Stimulated activated CD4-positive, alpha-beta T cell treated with anti-CD3 and anti-CD28 coated beads, Interleukin-1b, Interleukin-23, amount 100 ng/mL, for 24 hours (primary cell): ENCODE results near the gene ADAM22.
"Not testable (repeated sequence)": the region's sequence is repeated elsewhere in the genome, so short reads cannot be mapped to it uniquely, and the experiment has no call there.

Experiments used
- DNase-seq, 4 experiments: peaks; one replicate each; pipeline ENCODE4 v3.0.0-alpha.2; 2020; ENCODE audit warnings: low read depth in 4 of 4, low spot score in 1 of 4

ADAM22 gene, protein sequence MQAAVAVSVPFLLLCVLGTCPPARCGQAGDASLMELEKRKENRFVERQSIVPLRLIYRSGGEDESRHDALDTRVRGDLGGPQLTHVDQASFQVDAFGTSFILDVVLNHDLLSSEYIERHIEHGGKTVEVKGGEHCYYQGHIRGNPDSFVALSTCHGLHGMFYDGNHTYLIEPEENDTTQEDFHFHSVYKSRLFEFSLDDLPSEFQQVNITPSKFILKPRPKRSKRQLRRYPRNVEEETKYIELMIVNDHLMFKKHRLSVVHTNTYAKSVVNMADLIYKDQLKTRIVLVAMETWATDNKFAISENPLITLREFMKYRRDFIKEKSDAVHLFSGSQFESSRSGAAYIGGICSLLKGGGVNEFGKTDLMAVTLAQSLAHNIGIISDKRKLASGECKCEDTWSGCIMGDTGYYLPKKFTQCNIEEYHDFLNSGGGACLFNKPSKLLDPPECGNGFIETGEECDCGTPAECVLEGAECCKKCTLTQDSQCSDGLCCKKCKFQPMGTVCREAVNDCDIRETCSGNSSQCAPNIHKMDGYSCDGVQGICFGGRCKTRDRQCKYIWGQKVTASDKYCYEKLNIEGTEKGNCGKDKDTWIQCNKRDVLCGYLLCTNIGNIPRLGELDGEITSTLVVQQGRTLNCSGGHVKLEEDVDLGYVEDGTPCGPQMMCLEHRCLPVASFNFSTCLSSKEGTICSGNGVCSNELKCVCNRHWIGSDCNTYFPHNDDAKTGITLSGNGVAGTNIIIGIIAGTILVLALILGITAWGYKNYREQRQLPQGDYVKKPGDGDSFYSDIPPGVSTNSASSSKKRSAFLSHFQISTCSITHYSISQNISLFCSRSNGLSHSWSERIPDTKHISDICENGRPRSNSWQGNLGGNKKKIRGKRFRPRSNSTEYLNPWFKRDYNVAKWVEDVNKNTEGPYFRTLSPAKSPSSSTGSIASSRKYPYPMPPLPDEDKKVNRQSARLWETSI

DNA sequence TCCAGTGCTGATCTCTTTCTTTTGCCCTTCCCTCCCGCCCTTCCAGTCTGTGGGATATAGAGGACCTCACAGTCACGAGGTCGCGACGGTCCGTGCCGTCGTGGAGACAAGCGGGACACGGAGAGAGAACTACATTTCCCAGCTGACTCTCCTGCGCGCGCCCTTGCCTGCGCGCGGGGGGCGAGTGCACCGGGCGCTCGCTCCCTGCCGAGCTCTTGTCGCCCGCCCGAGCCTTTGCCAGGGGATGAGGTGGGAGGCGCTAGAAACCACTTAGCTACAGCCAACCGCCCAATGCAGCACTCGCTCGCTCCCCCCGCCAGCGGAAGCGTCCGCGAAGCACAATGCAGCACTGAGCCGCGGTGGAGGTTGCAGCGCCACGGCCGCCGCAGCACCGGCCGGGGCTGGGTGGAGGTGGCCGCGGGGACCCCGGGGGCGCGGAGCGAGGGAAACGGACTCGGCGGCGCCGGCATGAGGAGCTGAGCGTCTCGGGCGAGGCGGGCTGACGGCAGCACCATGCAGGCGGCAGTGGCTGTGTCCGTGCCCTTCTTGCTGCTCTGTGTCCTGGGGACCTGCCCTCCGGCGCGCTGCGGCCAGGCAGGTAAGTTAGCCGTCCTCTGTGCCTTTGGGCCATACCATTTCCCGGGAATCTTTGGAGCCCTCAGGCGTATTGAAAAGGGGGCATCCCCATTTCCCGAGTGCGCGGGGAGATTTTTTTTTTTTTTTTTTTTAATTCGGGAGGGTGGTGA, at the start of gene ADAM22:
Gene ADAM22, plus strand, starts transcription at position 299 of the 746 bp plus-strand sequence. Its CDS starts 215 bp downstream, at position 514.
- peak; percentile 37 to 70 (median 54) for DNase-seq

DNA sequence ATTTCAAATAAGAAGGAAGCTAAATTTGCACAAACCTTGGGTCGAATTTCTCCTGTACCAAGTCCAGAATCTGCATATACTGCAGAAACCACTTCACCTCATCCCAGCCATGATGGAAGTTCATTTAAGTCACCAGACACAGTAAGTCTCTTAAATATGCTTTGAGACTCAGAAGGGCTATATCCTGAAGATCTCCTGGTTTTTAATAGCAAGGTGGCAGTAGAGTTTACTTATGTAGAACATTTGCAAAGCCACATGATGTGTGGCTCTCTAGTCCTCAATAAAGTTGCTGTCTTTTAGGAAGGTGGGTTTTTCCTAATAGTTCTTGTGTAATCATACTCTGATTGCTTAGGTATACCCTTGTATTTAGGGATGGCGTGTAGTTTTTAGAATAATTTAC, 49.0 kb upstream of the ADAM22 start:
- no peak for DNase-seq

DNA sequence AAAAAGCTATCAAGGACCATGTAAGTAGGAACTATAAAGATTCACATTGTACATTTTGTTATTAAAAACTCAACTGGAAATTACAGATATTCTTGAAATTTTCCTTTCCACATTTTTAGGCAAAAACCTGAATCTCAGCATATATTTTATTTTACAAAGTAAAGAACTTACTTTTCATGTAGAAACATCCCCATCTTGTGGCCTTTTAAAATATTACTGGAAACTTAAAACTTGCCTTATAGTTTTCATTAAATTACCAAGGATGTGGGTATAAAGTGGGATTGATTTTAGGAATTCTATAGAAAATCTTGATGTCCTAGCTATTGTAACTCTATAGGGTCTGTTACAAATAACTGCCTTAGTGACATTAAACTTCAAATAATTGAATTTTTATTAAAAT, 47.2 kb upstream of the ADAM22 start:
- DNase-seq: no peak

DNA sequence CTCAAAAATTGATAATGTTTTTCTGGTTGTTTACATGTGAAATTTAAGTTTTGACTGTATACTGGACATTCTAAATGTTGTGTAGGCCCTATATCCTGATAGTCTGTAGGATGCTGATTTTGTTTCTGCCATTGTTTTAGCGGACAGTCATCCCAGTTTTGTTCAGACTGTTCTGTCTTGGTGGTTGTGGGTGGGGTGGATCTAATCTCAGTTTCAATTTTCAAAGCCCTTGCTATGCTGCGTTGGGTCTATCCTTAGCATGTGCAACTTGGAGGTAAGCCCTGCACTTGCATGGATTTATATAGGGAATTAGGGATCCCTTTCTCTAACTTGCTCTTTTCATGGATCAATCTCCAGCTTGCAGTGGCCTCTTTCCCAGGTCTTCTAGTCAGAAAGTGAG, 38.7 kb upstream of the ADAM22 start:
- DNase-seq: no peak

DNA sequence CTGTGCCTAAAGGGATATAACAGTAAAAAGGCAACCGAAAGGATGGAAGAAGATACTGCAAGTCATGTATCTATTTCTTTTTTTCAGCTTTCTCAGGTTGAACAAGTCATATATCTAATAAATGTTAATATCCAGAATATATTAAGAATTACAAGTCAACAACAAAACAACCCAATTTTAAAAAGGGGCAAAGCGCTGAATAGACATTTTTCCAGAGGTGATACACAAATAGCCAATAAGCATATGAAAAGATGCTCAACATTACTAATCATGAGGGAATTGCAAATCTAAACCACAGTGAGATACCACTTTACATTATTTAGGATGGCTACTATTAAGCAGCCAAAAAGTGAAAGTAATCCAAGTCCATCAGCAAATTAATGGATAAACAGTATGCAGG, 34.8 kb upstream of the ADAM22 start:
- DNase-seq: no peak

DNA sequence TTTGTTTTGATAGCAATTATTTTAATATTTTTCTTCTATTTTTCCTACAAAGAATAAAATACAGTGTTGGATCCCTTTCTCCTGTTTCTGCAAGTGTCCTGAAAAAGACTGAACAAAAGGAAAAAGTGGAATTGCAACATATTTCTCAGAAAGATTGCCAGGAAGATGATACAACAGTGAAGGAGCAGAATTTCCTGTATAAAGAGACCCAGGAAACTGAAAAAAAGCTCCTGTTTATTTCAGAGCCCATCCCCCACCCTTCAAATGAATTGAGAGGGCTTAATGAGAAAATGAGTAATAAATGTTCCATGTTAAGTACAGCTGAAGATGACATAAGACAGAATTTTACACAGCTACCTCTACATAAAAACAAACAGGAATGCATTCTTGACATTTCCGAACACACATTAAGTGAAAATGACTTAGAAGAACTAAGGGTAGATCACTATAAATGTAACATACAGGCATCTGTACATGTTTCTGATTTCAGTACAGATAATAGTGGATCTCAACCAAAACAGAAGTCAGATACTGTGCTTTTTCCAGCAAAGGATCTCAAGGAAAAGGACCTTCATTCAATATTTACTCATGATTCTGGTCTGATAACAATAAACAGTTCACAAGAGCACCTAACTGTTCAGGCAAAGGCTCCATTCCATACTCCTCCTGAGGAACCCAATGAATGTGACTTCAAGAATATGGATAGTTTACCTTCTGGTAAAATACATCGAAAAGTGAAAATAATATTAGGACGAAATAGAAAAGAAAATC, 26.7 kb upstream of the ADAM22 start:
- not testable (repeated sequence) for DNase-seq

DNA sequence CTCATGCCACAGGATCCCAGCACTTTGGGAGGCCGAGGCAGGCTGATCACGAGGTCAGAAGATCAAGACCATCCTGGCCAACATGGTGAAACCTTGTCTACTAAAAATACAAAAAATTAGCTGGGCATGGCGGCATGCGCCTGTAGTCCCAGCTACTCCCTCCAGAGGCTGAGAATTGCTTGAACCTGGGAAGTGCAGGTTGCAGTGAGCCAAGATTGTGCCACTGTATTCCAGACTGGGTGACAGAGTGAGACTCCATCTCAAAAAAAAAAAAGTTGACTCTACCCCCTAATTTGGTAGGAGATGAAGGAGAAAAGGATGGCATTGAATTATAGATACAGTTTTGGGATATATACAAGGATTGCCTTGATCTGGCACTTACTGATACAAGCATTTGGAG, 25.2 kb upstream of the ADAM22 start:
- DNase-seq: not testable (repeated sequence)

DNA sequence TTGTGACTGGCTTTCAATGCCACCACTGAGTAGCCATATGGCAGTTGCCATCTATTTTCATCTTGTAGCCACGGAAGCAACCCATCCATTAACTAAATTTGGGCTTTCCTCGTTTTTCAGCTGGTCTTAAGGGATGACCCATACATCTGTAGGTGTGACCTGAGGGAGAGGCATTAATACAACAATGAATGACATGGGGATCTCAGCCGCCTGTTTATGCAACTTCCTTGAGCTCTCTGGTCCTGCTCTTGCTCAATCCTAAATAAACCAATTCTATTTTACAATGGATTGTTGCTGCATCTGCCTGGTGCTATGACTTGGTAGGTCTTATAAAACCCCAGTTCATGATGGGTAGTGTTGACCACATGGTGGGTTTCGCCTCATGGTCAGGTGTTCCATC, 21.9 kb upstream of the ADAM22 start:
- no peak for DNase-seq

DNA sequence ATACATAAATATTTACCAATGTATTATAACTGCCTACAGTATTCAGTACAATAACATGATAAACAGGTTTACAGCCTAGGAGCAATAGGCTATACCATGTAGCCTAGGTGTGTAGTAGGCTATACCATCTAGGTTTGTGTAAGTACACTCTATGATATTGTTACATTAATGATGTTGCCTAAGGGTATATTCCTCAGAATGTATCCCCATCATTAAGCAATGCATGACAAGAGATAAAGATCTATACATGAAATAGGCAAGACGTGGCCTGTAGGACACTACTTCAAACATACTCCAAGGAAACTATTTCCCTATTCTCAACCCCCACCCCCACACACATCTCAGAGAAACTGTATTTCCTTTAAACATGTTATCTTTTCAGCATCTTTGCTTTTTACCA, 15.3 kb upstream of the ADAM22 start:
- no peak for DNase-seq

DNA sequence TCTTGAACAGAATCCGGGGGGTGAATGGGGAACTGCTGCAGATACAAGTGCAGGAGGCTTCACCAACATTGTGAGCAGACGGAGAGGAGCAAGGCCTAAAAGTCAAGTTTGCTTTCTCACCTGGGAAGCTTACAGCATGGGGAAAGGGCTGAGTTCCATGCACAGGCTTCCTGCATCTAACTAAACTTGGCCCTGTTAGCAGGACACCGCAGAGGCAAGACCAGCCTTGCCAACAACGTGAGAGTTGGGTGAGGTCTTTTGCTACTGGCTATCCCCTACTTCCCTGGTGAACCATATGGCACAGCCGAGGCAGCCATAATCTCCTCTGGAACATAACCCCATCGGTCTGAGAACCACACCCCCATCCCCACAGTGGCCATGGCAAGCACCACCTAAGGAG, 14.2 kb upstream of the ADAM22 start:
- no peak for DNase-seq

DNA sequence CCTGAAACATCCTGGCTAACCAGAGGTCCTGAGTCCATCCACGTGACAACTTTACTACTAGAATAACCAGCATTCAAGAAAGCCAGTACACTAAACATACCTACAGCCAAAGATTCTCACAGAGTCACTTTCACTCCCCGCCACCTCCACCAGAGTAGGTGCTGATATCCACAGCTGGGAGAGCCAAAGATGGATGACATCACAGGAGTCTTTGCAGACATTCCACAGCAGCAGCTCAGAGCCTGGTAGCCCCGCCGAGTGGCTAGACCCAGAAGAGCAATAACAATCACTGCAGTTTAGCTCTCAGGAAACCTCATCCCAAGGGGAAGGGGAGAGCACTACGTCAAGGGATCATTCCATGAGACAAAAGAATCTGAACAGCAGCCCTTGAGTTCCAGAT, 13.5 kb upstream of the ADAM22 start:
- no peak for DNase-seq

DNA sequence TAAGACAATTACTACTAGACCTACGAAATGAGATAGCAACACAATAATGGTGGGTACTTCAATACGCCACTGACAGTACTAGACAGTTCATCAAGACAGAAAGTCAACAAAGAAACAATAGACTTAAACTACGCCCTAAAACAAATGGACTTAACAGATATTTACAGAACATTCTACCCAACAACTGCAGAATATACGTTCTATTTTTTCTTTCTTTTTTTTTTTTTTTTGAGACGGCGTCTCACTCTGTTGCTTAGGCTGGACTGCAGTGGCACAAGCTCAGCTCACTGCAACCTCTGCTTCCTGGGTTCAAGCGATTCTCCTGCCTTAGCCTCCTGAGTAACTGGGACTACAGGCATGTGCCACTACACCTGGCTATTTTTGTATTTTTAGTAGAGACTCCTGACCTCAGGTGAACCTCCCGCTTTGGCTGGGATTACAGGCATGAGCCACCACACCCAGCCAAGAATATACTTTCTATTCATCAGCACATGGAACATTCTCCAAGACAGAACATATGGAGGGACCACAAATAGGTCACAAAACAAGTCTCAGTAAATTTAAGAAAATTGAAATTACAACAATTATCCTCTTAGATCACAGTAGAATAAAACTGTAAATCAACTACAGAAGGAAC, 11.2 kb upstream of the ADAM22 start:
- DNase-seq: not testable (repeated sequence)

DNA sequence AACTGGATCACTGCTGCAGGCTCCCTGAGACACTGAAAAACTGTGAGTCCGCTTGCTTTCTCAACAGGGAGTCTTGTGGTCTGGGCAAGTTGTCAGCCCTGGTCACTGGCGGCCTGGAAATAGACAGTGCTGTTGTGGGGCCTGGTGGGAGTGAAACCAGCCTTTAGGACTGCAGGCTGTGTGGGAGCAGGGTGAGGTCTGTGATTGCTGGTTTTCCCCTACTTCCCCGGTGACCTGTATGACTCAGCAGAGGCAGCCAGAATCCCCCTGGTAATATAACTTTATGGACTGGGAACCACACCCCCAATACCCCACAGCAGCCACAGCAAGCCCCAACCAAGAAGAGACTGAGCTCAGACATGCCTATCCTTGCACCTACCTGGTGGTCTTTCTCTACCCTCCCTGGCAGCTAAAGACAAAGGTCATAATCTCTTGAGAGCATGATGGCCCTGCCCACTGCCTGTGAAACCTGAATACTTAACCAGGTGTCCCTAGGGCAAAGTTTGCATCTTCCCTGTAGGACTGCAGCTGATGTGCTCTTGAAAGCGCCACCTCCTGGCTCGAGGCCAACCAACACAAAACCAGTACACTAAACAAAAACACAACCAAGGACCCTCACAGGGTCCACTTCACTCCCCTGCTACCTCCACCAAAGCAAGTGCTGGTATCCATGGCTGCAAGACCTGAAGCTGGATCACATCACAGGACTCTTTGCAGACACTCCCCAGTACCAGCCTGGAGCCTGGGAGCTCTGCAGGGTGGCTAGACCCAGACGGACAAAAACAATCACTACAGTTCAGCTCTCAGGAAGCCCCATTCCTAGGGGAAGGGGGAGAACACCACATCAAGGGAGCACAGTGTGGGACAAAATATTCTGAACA, 7.2 kb upstream of the ADAM22 start:
- DNase-seq: no peak

DNA sequence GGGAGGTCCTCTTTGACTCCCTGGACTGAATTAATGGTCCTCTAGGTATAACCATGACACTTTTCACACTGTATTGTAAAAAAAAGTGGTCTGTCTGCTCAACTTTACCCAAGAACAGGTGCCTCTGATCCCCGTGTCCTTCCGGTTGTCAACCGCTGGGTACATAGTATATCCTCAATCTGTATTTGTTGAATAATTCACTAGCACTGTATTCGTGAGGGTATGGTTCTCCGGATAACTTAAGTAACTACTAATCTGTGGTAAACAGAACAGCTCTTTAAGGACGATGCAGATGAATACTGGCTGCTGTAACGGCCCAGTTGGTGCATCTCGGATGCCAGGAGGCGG, 472 bp upstream of the ADAM22 start:
- DNase-seq: no peak

DNA sequence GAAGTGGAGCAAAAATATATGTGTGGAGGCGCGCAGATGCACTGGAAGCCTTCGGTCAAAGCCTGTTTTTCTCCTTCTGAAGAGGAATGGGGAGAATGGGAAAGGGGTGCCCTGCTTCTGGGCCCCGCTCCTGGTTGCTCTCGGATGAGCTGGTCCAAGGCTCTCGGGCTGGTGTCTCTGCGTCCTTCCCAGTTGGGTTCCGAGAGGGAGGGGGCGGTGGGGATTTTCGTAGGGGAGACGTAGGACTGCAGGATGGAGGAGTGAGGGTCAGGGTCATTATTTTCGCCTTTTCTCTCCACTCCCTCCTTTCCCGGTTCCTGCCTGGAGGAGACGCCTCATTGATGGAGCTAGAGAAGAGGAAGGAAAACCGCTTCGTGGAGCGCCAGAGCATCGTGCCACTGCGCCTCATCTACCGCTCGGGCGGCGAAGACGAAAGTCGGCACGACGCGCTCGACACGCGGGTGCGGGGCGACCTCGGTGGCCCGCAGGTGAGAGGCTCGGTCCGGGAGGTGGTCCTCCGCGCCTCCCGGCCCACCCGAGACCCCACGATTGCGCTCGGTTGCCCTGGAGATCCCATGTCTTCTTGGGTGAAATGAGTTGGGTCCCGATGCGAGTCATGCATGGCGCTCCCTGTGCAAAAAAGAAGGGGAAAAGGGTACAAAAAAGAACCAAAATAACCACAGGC, 790 bp downstream of the ADAM22 start:
- no peak for DNase-seq

DNA sequence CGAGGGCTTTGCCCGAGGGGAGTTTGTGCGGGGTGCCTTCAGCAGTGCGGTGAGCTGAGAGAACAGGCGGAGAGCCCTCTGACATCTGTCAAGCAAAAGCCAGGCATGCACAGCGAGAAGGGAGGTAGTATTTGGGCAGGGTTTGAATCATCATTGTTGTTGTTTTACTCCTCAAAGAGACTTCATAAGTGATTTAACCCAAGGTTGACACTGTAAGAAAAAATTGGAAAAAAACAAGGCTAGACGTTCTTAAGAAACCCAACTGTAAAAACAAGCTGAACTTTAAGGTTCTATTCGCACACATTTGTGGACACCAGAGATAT, 1.3 kb downstream of the ADAM22 start:
- no peak for DNase-seq

DNA sequence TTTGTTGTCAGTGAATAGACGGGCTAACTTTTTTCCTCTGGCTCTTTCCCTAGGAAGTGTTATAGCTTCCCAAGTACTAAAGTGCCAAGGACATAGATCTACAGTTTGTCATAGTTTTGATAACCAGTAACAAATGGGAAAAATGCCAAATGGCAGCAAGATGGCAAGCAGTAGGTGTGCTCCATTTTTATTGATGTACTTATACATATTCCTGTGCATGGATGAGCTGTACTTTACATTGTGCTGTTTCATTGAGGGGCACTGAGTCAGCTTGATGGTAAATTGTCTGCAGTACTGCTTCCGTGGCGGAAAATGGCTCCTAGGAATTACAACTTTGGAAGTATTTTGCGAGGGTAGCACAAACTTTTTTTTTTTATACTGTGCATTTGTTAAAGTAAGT, 7.1 kb downstream of the ADAM22 start:
- no peak for DNase-seq

DNA sequence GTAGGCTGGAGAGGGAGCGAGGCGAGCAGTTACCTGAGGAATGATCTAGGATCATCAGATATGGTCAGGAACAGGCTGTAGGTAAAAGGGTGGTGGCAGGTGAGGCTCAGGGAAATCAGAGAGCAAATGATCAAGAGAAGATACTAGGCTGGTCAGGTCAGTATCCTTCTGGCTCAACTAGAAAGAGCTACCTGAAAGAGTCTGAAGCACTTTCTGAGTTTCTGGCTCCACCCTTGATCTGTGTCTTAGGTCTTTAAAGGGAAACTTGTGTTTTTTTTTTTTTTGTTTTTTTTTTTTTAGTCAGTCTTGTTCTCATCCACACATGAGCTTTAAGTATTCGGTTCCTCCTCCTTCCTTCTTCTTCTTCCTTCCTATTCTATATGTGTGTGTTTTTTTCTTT, 10.5 kb downstream of the ADAM22 start:
- no peak for DNase-seq

DNA sequence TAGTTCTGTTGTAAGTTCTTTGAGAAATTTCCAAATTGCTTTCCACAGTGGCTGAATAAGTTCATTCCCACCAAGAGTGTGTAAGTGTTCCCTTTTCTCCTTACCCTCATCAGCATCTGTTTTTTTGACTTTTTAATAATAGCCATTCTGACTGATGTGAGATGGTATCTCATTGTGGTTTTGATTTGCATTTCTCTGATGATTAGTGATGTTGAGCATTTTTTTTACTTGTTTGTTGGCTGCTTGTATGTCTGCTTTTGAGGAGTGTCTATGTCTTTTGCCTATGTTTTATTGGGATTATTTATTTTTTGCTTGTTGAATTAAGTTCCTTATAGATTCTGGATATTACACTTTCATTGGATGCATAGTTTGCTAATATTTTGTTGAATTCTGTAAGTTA, 11.9 kb downstream of the ADAM22 start:
- not testable (repeated sequence) for DNase-seq
